OCI-LY3 (cell line): ENCODE results near the gene SFT2D3.

ENCODE experiments used
- H2AFZ ChIP-seq: fragments of 200-600, 300-600 bp; shearing (Covaris generic); 2 replicates; pipeline ENCODE4 v1.6.0; 2014; ENCODE audit warnings: antibody characterized with exemption, low read depth, low read length
- H3K27ac ChIP-seq: fragments of 200-600, 300-600 bp; sonication (generic); 2 replicates; pipeline ENCODE4 v1.5.1; 2014; ENCODE audit warnings: mild to moderate bottlenecking, low read length, moderate library complexity, mixed read lengths
- H3K27me3 ChIP-seq: fragments of 200-600, 300-600 bp; sonication (generic); 2 replicates; pipeline ENCODE4 v1.6.1; 2014; ENCODE audit warnings: low read depth, low read length, mixed read lengths
- H3K36me3 ChIP-seq: fragments of 200-600, 300-600 bp; sonication (generic); replicated peaks from 2 replicates; pipeline ENCODE3; 2014; ENCODE audit warnings: low read depth, low read length, mixed read lengths
- H3K4me1 ChIP-seq: fragments of 300-600, 200-600 bp; sonication (generic); 2 replicates; pipeline ENCODE4 v1.6.1; 2014; ENCODE audit warnings: low read length, mixed read lengths
- H3K4me2 ChIP-seq: fragments of 200-600, 300-600 bp; sonication (generic); 2 replicates; pipeline ENCODE4 v1.6.1; 2014; ENCODE audit warnings: low read length, mixed read lengths
- H3K4me3 ChIP-seq: fragments of 300-600, 200-600 bp; sonication (generic); 2 replicates; pipeline ENCODE4 v1.5.1; 2014; ENCODE audit warnings: antibody characterized with exemption, mild to moderate bottlenecking, low read length, moderate library complexity
- H3K79me2 ChIP-seq: fragments of 300-600, 200-600 bp; shearing (Covaris generic); 2 replicates; pipeline ENCODE4 v1.6.1; 2014; ENCODE audit warnings: mild to moderate bottlenecking, low read length, mixed read lengths
- H3K9ac ChIP-seq: fragments of 300-600, 200-600 bp; shearing (Covaris generic); 2 replicates; pipeline ENCODE4 v1.6.0; 2014; ENCODE audit warnings: mild to moderate bottlenecking, low read length, moderate library complexity
- H3K9me3 ChIP-seq: fragments of 200-600, 300-600 bp; shearing (Covaris generic); 2 replicates; pipeline ENCODE4 v1.6.1; 2014; ENCODE audit warnings: low read length, mixed read lengths; ENCODE audit not compliant: insufficient read depth
- H4K20me1 ChIP-seq: fragments of 200-600, 300-600 bp; sonication (generic); 2 replicates; pipeline ENCODE4 v1.6.1; 2016; ENCODE audit warnings: low read length, mixed read lengths; ENCODE audit not compliant: insufficient read depth
- CTCF ChIP-seq: fragments of 200-600, 300-600 bp; sonication (generic); IDR thresholded peaks from 2 replicates; pipeline ENCODE4 v1.5.1; 2014; ENCODE audit warnings: antibody characterized with exemption, low read length, low read depth
- EZH2phosphoT487 ChIP-seq: fragments of 200-600 bp; shearing (Covaris generic); IDR thresholded peaks from 2 replicates; pipeline ENCODE4 v1.6.1; 2018; ENCODE audit warnings: antibody characterized with exemption, mixed run types, low read depth

SFT2D3 gene

GRCh38 chr2:127754186-127754585 lies 52.9 kb downstream of the SFT2D3 start:
- TF ChIP-seq CTCF (no peak), EZH2phosphoT487 (no peak)
- H3K4me3 ChIP-seq = no peak overlapping the region
- no peaks in the 10 kb centered on the region for H3K9me3 ChIP-seq

More at GRCh38 chr2:127754186-127754585, 52.9 kb downstream of the SFT2D3 start:
- H3K4me1 ChIP-seq = peaks cover 27% of the 10 kb centered on the region
- no peak overlapping the region for H3K4me2 ChIP-seq
- H4K20me1 ChIP-seq = no peaks in the 10 kb centered on the region
- H3K79me2 ChIP-seq = 0 out of 2 replicates have a peak, but pooled peaks cover 2% of the 10 kb centered on the region
- no peaks in the 10 kb centered on the region for H3K27me3 ChIP-seq
- peaks cover 10% of the 10 kb centered on the region for H3K36me3 ChIP-seq
- H3K9ac ChIP-seq = no peak overlapping the region
- no peak overlapping the region for H2AFZ ChIP-seq
- no peak overlapping the region for H3K27ac ChIP-seq
